Activated CD8-positive, alpha-beta memory T cell treated with anti-CD3 and anti-CD28 coated beads for 4 hours (primary cell): Measurements from ENCODE around the gene SERPINA1.
"Not testable (repeated sequence)": the region's sequence is repeated elsewhere in the genome, so short reads cannot be mapped to it uniquely, and the experiment has no call there.

ENCODE experiments used
- DNase-seq, 2 donors: peaks; one replicate each; pipeline ENCODE4 v3.0.0-alpha.2; 2020; ENCODE audit warnings: low read depth in 2 of 2

Gene SERPINA1

GRCh38 chr14:94369766-94370523 lies 18.5 kb downstream of the SERPINA1 start:
- DNase-seq: not testable (repeated sequence)

- no peak for DNase-seq
Observed at GRCh38 chr14:94368956-94369355, 19.4 kb downstream of the SERPINA1 start.

- DNase-seq: no peak
Observed at GRCh38 chr14:94368243-94368590, 20.2 kb downstream of the SERPINA1 start.

GRCh38 chr14:94367347-94368242 lies 20.8 kb downstream of the SERPINA1 start:
- no peak for DNase-seq

GRCh38 chr14:94366146-94366915 lies 22.1 kb downstream of the SERPINA1 start, which contains the start of gene SERPINA2:
Gene SERPINA2 (minus strand): TSS chr14:94366698.
- no peak for DNase-seq

GRCh38 chr14:94365624-94366023 lies 22.8 kb downstream of the SERPINA1 start:
- DNase-seq: no peak

- DNase-seq: no peak
Observed at GRCh38 chr14:94364964-94365363, 23.4 kb downstream of the SERPINA1 start.

- no peak for DNase-seq
Observed at GRCh38 chr14:94364037-94364436, 24.4 kb downstream of the SERPINA1 start.

GRCh38 chr14:94363151-94363624 lies 25.2 kb downstream of the SERPINA1 start:
- no peak for DNase-seq

GRCh38 chr14:94362614-94363133 lies 25.7 kb downstream of the SERPINA1 start:
- no peak for DNase-seq

GRCh38 chr14:94361682-94362081 lies 26.7 kb downstream of the SERPINA1 start:
- DNase-seq: no peak

- DNase-seq: no peak
Observed at GRCh38 chr14:94360945-94361565, 27.3 kb downstream of the SERPINA1 start.

GRCh38 chr14:94357166-94357565 lies 31.2 kb downstream of the SERPINA1 start:
- no peak for DNase-seq

GRCh38 chr14:94356379-94357056 lies 31.9 kb downstream of the SERPINA1 start:
- DNase-seq: no peak

- DNase-seq: no peak
Observed at GRCh38 chr14:94355191-94355794, 33.1 kb downstream of the SERPINA1 start.

GRCh38 chr14:94354638-94355185 lies 33.7 kb downstream of the SERPINA1 start:
- DNase-seq: no peak

- not testable (repeated sequence) for DNase-seq
Observed at GRCh38 chr14:94354190-94354589, 34.2 kb downstream of the SERPINA1 start.

- no peak for DNase-seq
Observed at GRCh38 chr14:94349276-94349675, 39.1 kb downstream of the SERPINA1 start.

GRCh38 chr14:94348836-94349235 lies 39.6 kb downstream of the SERPINA1 start:
- no peak for DNase-seq

GRCh38 chr14:94346841-94347240 lies 41.6 kb downstream of the SERPINA1 start:
- DNase-seq: no peak
